ENCODE measurements around the gene C2CD5.

DNA sequence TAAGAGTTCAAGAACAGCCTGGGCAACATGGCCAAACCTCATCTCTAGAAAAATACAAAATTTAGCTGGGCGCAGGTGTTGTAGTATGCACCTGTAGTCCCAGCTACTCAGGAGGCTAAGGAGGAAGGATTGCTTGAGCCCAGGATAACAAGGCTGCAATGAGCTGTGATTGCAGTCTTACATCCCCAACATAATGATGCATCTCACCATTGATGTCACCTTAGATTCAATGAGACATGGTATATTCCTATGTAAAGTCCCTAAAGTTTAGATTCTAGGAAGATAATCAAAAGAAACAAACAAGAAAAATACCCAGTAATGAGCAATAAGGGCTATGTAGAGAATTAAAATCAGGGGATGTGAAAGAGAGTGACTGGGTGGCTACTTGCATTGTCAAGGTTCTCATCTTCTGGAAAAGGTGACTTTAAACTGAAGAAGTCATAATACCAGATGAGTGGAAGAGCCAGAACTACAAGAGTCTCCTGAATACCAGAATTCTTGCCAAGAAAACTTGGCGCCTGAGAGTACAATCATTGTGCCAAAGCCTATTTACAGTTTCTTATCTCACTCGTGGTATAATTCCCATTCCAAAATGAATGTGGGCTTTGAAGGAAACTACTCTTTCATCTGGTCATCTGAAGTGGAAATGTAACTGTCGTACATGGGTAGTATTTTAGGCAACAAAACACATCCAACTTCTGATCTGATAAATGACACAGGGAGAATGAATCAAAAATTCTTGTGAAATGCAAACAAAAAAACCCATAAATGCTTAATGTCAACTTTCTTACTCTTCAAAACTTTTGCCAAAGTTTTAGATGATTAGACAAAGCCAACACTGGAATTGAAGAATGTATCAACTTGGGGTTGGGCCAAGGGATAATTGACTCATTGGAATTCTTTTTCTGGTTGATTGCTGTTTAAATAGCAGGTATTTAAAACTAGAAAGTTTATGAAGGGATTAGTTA lies 128.7 kb downstream of the C2CD5 start:
- TF ChIP-seq, protein P1, sequence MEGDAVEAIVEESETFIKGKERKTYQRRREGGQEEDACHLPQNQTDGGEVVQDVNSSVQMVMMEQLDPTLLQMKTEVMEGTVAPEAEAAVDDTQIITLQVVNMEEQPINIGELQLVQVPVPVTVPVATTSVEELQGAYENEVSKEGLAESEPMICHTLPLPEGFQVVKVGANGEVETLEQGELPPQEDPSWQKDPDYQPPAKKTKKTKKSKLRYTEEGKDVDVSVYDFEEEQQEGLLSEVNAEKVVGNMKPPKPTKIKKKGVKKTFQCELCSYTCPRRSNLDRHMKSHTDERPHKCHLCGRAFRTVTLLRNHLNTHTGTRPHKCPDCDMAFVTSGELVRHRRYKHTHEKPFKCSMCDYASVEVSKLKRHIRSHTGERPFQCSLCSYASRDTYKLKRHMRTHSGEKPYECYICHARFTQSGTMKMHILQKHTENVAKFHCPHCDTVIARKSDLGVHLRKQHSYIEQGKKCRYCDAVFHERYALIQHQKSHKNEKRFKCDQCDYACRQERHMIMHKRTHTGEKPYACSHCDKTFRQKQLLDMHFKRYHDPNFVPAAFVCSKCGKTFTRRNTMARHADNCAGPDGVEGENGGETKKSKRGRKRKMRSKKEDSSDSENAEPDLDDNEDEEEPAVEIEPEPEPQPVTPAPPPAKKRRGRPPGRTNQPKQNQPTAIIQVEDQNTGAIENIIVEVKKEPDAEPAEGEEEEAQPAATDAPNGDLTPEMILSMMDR (conservative IDR thresholded peaks at IDR 0.05 in 1 of 2, IDR thresholded peaks at IDR 0.05 in 1 of 2; ENCODE audit: low read depth in 1 of 2, low read length in 2 of 2), result no peak
- TF ChIP-seq EZH2 (IDR thresholded peaks at IDR 0.05; ENCODE audit: low read length, missing control alignments), result no peak
